Measurements from ENCODE around the gene KCNIP4.
A peak's percentile ranks its signal among the peaks of the same experiment; 100 is the strongest.

Gene KCNIP4

GRCh38 chr4:21848021-21848420 lies 100.6 kb downstream of the KCNIP4 start:
- no peak for DNase-seq (ENCODE audit: low spot score)

- DNase-seq (ENCODE audit: low spot score), result peak; percentile 30
These were observed 102.9 kb downstream of the KCNIP4 start for GRCh38 chr4:21845663-21846062.

GRCh38 chr4:21835712-21836111 lies 112.9 kb downstream of the KCNIP4 start:
- no peak for DNase-seq (ENCODE audit: low spot score)

GRCh38 chr4:21830272-21830671 lies 118.3 kb downstream of the KCNIP4 start:
- DNase-seq (ENCODE audit: low spot score), result no peak

GRCh38 chr4:21827575-21827974 lies 121.0 kb downstream of the KCNIP4 start:
- DNase-seq (ENCODE audit: low spot score), result peak; percentile 33

GRCh38 chr4:21826071-21826470 lies 122.5 kb downstream of the KCNIP4 start:
- peak; percentile 25 for DNase-seq (ENCODE audit: low spot score)

GRCh38 chr4:21819086-21819485 lies 129.5 kb downstream of the KCNIP4 start:
- peak; percentile 23 for DNase-seq (ENCODE audit: low spot score)

GRCh38 chr4:21815651-21816377 lies 132.8 kb downstream of the KCNIP4 start:
- DNase-seq (ENCODE audit: low spot score), result no peak

- peak; percentile 58 for DNase-seq (ENCODE audit: low spot score)
These were observed 137.0 kb downstream of the KCNIP4 start for GRCh38 chr4:21811565-21811964.

GRCh38 chr4:21806991-21807390 lies 141.6 kb downstream of the KCNIP4 start:
- DNase-seq (ENCODE audit: low spot score), result no peak

GRCh38 chr4:21802406-21802805 lies 146.2 kb downstream of the KCNIP4 start:
- DNase-seq (ENCODE audit: low spot score), result peak; percentile 56

GRCh38 chr4:21801661-21802385 lies 146.7 kb downstream of the KCNIP4 start:
- DNase-seq (ENCODE audit: low spot score), result peak; percentile 38

- peak; percentile 7 for DNase-seq (ENCODE audit: low spot score)
These were observed 153.5 kb downstream of the KCNIP4 start for GRCh38 chr4:21795091-21795490.

GRCh38 chr4:21792736-21793135 lies 155.8 kb downstream of the KCNIP4 start:
- no peak for DNase-seq (ENCODE audit: low spot score)

GRCh38 chr4:21790438-21791029 lies 158.0 kb downstream of the KCNIP4 start:
- DNase-seq (ENCODE audit: low spot score), result peak; percentile 29

- DNase-seq (ENCODE audit: low spot score), result no peak
These were observed 168.4 kb downstream of the KCNIP4 start for GRCh38 chr4:21780148-21780547.

GRCh38 chr4:21778702-21779101 lies 169.9 kb downstream of the KCNIP4 start:
- no peak for DNase-seq (ENCODE audit: low spot score)

GRCh38 chr4:21775703-21776102 lies 172.9 kb downstream of the KCNIP4 start:
- no peak for DNase-seq (ENCODE audit: low spot score)

- DNase-seq (ENCODE audit: low spot score), result peak; percentile 23
These were observed 179.0 kb downstream of the KCNIP4 start for GRCh38 chr4:21769404-21770147.

- peak; percentile 15 for DNase-seq (ENCODE audit: low spot score)
These were observed 179.9 kb downstream of the KCNIP4 start for GRCh38 chr4:21768349-21769310.

GRCh38 chr4:21765810-21766407 lies 182.7 kb downstream of the KCNIP4 start:
- DNase-seq (ENCODE audit: low spot score), result peak; percentile 51
